RCC 7860 (cell line): Measurements from ENCODE around the gene SLAMF8.

Experiments
- DNase-seq: peaks from one replicate; pipeline ENCODE4 v3.0.0-alpha.2; 2015; ENCODE audit warnings: low spot score
- FAIRE-seq: peaks from 2 replicates; lab custom pipeline; 2012; peaks lifted over from hg19 to GRCh38; lab: Jason Lieb, UNC

The SLAMF8 gene

DNA sequence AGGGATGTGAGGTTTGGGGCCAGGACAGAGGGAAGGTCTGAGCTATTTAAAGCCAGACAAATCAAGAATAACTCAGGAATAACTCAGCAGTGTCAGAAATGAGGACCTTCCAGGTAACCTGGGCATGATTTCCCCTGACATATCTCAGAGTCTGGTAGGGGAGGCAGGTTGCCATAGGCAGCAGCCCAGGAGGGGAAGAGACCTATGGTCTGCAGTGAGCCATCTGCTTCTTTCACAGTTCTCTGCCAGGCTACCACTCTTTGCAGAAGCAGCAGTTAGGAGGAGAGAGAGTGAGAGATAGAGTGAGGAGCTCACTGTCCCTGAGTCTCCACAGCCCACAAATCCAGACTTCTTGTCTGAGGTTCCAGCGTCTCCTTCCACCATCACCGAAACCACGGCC is 42.1 kb downstream of the SLAMF8 start:
- no peak for FAIRE-seq

DNA sequence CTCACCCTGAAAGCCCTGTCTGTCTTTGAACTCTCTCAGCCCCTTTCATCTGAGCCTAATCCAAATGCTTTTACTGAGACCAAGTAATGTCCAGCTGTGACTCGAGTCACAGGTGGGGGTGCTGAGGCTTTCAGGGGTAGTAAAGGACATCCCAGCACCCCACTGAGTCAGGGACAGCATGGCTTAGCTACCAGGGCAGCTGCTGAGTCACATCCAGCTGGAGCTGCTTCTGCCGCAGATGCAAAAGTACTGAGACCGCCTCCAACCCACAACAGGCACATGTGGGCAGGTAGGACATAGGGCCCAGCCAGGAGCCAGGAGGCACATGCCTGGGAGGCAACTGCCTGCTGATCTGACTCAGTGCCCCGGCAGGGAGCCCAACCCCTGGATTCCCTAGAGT is 42.5 kb downstream of the SLAMF8 start:
- DNase-seq (peak; percentile 90), FAIRE-seq (peak; percentile 89)

More for the DNA sequence above, 42.1 kb downstream of the SLAMF8 start:
- no peak for DNase-seq

DNA sequence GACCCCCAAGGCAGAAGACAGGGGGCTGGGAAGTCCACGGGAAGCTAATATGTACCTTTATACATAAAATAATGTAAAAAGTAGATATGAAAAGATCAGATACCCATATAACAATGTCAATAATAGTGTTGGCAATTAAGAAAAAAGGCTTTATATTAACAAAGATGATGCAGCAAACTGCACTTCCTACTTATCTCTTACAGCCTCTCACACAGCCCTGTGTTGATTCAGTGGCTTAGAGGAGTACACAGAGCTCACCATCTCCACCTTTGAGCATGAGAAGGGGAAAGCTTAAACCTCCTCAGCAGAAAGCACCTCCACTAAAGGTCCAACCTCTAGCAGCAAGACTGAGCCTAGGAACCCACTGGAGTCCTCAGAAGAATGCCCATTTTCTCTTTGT is 42.9 kb downstream of the SLAMF8 start:
- no peak for DNase-seq
- no peak for FAIRE-seq

DNA sequence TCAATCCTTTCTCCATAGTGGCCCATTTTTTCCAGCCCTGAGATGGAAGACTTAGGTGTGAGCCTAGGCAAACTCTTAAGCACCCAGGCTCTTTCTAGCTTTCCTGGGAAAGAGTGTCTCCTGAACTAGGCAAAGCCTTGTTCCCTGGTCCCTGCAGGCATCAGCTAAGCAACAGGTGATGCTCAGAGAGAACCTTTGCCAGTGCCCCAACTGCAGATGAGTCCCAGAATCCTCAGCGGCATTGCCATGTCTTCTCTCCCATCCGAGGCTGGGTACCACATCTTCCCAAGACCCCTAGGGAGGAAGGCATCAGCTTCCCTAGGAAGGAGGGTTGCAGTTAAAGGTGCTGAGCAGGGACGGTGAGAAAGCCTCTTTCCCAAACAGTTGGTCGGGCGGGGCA is 44.0 kb downstream of the SLAMF8 start:
- DNase-seq (no peak), FAIRE-seq (no peak)

DNA sequence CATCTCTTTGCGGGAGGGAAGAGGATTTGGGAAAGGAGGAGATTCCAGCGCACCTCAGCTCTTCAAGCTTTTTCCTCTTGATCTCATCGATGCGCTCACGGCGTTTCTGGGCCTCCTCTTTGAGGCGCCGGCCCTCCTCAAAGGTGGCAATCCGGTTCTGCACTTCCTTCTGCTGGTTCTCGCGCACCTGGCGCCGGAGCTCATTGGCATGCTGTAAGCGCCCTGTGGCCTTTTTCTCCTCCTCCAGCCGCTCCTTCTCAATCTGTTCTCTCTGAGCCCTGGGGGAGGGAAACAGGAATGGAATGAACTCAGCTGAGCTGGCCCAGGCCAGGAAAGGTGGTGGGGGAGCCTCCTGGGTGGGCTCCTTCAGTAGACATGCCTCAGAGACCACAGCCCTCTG is 46.2 kb downstream of the SLAMF8 start:
- no peak for FAIRE-seq
- no peak for DNase-seq

DNA sequence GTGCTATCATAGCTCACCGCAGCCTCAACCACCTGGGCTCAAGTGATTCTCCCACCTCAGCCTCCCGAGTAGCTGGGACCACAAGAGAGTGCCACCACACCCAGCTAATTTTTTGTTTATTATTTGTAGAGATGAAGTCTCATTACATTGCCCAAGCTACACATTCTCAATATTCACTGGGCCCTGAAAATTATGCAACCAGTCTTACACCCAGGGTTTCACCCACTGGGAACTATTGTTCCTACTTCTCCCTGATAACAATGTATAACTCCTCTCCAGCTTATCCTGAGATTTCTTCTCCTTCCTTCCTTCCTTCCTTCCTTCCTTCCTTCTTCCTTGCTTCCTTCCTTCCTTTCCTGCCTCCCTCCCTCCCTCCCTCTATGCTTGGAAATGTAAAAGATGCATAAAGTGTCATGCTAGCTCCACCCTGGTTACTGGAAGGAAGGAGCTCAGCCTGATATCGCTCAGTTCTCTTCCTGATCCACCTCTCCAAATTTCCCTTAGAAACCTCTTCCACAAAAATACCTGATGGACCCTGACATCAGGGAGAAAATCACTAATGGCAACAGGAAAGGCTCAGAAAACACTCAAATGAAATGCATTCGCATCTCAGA is 47.0 kb downstream of the SLAMF8 start:
- no peak for DNase-seq
- FAIRE-seq = no peak

DNA sequence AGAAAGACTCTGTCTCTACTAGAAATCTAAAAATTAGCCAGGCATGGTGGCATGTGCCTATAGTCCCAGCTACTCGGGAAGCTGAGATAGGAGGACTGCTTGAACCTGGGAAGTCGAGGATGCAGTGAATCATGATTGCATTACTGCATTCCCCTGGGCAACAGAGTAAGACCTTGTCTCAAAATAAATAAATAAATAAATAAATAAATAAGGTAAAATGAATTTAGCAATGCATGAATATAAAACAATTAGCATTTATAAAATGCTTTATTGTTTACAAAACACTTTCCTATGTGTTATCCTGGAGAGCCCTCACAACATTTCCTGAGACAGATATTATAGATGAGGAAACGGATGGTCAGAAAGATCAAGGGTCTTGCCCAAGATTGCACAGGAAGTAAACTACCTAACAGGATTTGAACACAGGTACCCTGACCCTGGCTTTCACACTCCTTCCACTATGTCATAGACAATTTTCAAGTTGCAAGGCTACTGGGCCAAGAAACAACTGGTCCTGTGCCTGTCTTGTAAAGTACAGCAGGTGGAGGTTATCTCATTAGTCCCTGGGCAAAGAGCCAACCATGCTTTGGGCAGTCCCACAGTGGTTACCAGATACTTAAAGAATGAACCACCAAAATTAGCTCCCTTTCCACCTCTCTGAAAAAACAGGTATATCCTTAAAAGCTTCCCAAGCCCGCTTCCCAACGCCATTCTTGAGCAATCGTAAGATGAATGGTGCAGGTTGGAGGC is 51.2 kb downstream of the SLAMF8 start:
- FAIRE-seq = no peak
- no peak for DNase-seq

DNA sequence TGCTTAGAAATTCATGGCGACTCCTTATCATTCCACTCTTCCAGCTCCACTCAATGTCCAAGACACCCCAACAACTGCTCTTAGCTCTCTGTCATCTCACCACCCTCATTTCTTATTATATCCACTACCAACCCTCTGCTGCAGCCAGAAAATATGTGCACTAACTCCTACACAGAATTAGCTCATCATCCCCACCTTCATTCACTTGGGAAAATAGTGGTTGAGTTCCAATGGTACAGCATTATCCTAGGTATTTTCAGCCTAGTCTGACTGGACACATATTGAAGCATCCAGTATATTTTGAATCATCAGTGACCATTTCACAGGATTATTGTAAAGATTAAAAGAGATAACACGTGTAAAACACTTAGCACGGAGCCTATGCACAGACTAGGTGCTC is 52.5 kb downstream of the SLAMF8 start:
- FAIRE-seq (no peak), DNase-seq (no peak)

DNA sequence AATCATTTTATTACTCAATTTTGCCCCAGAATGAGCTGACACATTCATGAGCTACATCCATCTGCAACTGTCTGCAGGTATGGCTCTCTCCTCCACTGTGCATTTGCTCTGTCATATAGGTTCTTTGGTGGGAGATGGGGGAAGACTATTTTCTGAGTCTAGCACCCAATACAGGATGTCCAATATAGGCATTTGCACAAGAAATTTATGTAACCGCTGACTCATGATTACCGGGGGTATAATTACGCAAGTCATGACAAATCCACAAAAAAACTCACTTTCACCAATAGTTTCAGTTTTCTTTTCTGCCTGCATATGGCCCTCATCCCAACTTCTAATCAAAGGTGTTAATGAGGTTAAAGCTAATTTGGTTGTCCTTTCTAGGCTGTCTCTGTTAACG is 53.3 kb downstream of the SLAMF8 start:
- FAIRE-seq (no peak), DNase-seq (peak; percentile 34)

DNA sequence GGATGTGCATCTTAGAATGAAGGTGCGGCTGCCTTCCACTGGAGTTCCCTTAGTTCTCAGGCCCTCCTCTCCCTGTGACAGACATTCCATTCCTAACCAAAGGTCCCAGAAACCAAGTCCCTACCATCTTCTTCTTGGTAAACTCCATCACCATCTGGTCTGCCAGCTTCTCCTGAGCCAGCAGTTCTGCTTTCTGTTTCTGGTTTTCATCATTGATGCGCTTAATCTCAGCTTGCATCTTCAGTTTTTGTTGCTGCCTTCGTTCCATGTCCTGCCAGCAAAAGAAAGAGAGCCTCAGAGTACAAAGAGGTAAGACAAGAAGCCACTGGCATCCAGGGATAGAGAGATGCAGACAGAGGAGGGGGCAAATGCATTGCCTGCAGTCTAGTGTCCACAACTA is 53.8 kb downstream of the SLAMF8 start:
- DNase-seq = no peak
- FAIRE-seq = no peak

DNA sequence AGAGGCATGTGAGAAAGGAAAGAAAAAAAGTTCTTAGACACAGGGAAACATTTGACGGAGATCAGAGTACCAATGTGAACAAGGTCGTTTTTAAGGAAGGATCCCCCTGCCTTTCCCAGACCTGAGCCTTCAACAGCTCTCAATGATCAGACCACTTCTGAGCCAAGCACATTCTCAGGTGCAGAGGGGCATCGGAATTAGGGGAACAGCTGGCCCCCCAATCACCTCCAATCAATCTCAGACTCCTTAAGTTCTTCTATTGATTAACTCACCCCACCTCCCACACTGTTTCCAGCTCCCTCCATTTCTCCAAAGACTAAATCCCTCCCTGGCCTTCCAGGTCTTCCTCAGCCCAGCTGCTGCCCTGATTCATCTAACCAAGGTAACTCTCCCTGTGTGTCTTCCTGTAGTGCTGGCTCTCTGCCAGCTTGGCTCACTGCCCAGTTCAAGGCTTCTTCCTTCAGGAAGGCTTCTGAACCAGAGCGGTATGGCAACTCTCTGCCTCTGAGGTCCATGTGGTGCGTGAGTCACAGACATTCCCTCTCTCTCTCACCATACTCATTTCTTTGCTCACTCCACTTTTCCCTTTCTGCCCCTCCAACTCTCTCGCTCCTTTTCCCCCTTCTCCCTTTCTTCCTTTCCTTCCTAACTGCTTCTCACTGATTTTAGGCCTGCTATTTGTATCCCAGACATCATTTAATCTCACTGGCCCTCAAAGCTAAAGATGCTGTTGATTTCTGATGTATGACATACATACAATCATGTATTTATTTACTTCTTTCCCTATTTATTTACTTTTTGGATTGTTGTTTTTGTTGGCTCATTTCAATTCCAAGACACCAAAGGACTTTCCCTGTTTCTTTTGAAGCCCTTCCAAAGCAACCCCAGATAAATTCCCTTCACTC is 55.2 kb downstream of the SLAMF8 start:
- DNase-seq = peak; percentile 100
- peak; percentile 98 for FAIRE-seq

DNA sequence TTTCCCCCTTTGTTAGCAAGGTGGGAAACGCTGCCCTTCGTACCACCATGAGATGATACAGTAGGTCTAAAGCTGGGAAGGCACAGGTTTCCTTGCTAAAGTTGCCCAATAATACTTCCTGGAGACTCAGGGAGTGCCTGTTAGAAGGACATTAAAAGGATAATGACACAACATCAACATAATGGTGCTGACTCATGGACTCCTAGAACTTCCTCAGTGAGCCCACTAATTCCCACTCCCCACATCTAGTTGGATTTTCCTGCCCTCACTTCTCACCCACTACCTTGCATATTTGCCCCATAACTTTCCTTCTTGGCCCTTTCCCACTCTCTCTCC is 55.8 kb downstream of the SLAMF8 start:
- peak; percentile 18 for FAIRE-seq

DNA sequence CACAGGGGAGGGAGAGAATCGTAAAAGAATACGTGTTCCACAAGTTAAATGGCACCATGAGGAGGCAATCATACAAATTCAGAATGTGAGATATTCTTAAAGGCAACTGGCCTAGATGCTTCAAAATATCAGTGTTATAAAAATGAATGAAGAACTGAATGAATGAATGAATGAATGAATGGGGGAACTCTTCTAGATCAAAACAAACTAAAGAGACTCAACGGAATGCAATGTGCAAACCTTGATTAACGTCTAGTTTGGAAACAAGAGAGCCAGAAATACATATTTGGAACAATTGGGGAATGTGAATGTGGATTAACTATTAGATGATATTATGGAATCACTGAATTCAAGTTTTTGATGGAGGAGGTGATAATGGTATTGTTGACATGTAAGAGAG is 56.5 kb downstream of the SLAMF8 start:
- DNase-seq (no peak), FAIRE-seq (no peak)

More for the DNA sequence above, 55.8 kb downstream of the SLAMF8 start:
- peak; percentile 61 for DNase-seq

DNA sequence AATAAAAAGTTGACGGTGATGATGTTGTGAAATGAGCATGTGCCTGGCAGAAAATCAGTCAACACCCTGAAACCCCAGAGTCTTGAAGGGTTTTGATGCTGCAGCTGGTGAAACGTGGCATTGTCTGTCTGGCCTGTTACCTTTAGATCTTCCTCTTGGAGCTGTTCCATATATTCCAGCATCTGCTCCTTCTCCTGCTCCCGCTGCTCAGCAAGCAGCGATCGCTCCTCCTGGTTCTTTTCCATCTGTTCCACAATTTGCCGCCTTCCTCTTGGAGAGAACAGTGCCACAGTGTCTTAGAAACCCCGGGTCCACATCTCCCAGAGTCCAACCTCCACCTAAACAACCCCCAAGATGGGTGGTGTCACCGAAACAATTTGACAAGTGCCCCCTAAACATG is 57.6 kb downstream of the SLAMF8 start:
- FAIRE-seq = no peak
- DNase-seq = no peak
